AG04450 (cell line): ENCODE results near the gene ZNF638. TPM values are rescaled to one million over a fixed set of nuclear protein-coding genes. Genes with fewer than 3 reads are reported as not detected.
"Not testable (repeated sequence)": the region's sequence is repeated elsewhere in the genome, so short reads cannot be mapped to it uniquely, and the experiment has no call there.

Source experiments
- CTCF ChIA-PET: fragments of 300-600, 350-600 bp; formaldehyde crosslinking; extraction: SDS; loops from one replicate; lab custom pipeline; 2022; ENCODE audit warnings: antibody characterized with exemption, inconsistent platforms; lab: Charles Lee
- POLR2A ChIA-PET: fragments of 350-600 bp; formaldehyde crosslinking; extraction: SDS; loops from one replicate; lab custom pipeline; 2021; ENCODE audit warnings: antibody characterized with exemption, inconsistent platforms; lab: Yijun Ruan, JAX
- DNase-seq: peaks from one replicate; pipeline ENCODE4 v3.0.0-alpha.2; 2011; ENCODE audit warnings: low read depth, low spot score
- H3K27ac ChIP-seq: one replicate; pipeline ENCODE4 v1.5.1; 2012; ENCODE audit warnings: low read depth, low read length, control low read depth
- H3K27me3 ChIP-seq: one replicate; pipeline ENCODE4 v1.6.0; 2012; ENCODE audit warnings: low read length; ENCODE audit not compliant: control insufficient read depth, insufficient read depth
- H3K4me3 ChIP-seq: 2 replicates; pipeline ENCODE4 v1.5.1; 2011; ENCODE audit warnings: mild to moderate bottlenecking, low read depth, low read length, control low read depth
- H3K9me3 ChIP-seq: 2 replicates; pipeline ENCODE4 v1.5.1; 2012; ENCODE audit warnings: low read length; ENCODE audit not compliant: control insufficient read depth, insufficient read depth
- CTCF ChIP-seq: IDR thresholded peaks from 2 replicates; pipeline ENCODE4 v1.5.1; 2011; ENCODE audit warnings: low read depth, low read length, control low read depth, inconsistent platforms
- polyA plus RNA-seq: library from polyadenylated mRNA; depleted of rRNA; stranded (reverse); fragments of >200 nt; gene quantifications from 2 replicates; pipeline ENCODE4 v1.2.3, GENCODE V29; 2011

The ZNF638 gene
- polyA plus RNA-seq, 1 experiment, result 105 TPM

GRCh38 chr2:71428472-71429383 is 97.1 kb downstream of the ZNF638 start:
- Histone ChIP-seq H3K4me3 (no peak overlapping the region), H3K9me3 (no peaks in the 10 kb centered on the region), H3K27me3 (no peaks in the 10 kb centered on the region), H3K27ac (no peak overlapping the region)
- ChIA-PET POLR2A (no interaction called here), CTCF (interaction anchor here (0.8 to 1.2 kb wide), 2 partner anchors 97 to 129 kb away, joined by 3 read pairs; partner anchors contain the start of gene ZNF638)
- TF ChIP-seq CTCF, result no peak
- no peak for DNase-seq

- H3K9me3 ChIP-seq, CTCF ChIA-PET, POLR2A ChIA-PET, H3K4me3 ChIP-seq, H3K27me3 ChIP-seq, H3K27ac ChIP-seq, DNase-seq: not testable (repeated sequence)
Observed at GRCh38 chr2:71445142-71445541, 113.6 kb downstream of the ZNF638 start.

- ChIA-PET POLR2A (no interaction called here), CTCF (interaction anchor here (1.0 to 1.5 kb wide), 3 partner anchors 14 to 147 kb away, joined by 4 to 13 read pairs (median 7); partner anchors contain the start of gene ZNF638)
- H3K27me3 ChIP-seq, result peaks cover 3% of the 10 kb centered on the region
- no peak overlapping the region for H3K4me3 ChIP-seq
- TF ChIP-seq CTCF, result no peak
- H3K27ac ChIP-seq, result no peak overlapping the region
- H3K9me3 ChIP-seq, result no peaks in the 10 kb centered on the region
- DNase-seq, result no peak
Observed at GRCh38 chr2:71446505-71446904, 114.9 kb downstream of the ZNF638 start.

- Histone ChIP-seq H3K9me3 (no peaks in the 10 kb centered on the region; the same call in 1 of the 2 replicates), H3K4me3 (no peak overlapping the region), H3K27ac (no peak overlapping the region), H3K27me3 (peaks cover 21% of the 10 kb centered on the region)
- ChIA-PET POLR2A (no interaction called here), CTCF (interaction anchor here (1.3 to 2.9 kb wide), 3 partner anchors 12 to 150 kb away, joined by 4 to 12 read pairs (median 11); partner anchors contain the start of gene ZNF638)
- DNase-seq, result no peak
- TF ChIP-seq CTCF, result no peak
Observed at GRCh38 chr2:71449343-71449742, 117.8 kb downstream of the ZNF638 start.

GRCh38 chr2:71451705-71452104 is 120.1 kb downstream of the ZNF638 start:
- ChIA-PET POLR2A (no interaction called here), CTCF (interaction anchor here (2.9 to 3.0 kb wide), 2 partner anchors 9 to 152 kb away, joined by 11 to 12 read pairs; no protein-coding TSS in a partner anchor)
- H3K9me3 ChIP-seq, result no peaks in the 10 kb centered on the region; the same call in 1 of the 2 replicates
- no peak for TF ChIP-seq CTCF
- peaks cover 31% of the 10 kb centered on the region for H3K27me3 ChIP-seq
- no peak overlapping the region for H3K27ac ChIP-seq
- no peak for DNase-seq
- no peak overlapping the region for H3K4me3 ChIP-seq
